H1 (cell line): ENCODE results near the gene SSX2IP. TPM values are rescaled to one million over a fixed set of nuclear protein-coding genes. Genes with fewer than 3 reads are reported as not detected.
A peak's percentile ranks its signal among the peaks of the same experiment; 100 is the strongest.

Source experiments
- CTCF ChIA-PET: fragments of 300-600 bp; sonication (Branson Sonifier 250); formaldehyde crosslinking; loops from one replicate; lab custom pipeline; 2021; ENCODE audit not compliant: partially characterized antibody; lab: Charles Lee
- POLR2A ChIA-PET: fragments of 300-600 bp; sonication (Branson Sonifier 250); formaldehyde crosslinking; loops from one replicate; lab custom pipeline; 2021; ENCODE audit warnings: inconsistent platforms; ENCODE audit not compliant: partially characterized antibody; lab: Charles Lee
- DNase-seq, 2 experiments: peaks; one replicate each; pipeline versions ENCODE4 v3.0.0 to v3.0.0-alpha.2; 2010 to 2022; ENCODE audit warnings: low spot score in 2 of 2, low read depth in 1 of 2, mixed read lengths in 1 of 2
- FAIRE-seq: peaks from 2 replicates; lab custom pipeline; 2011; peaks lifted over from hg19 to GRCh38; lab: Jason Lieb, UNC
- H2AFZ ChIP-seq: 2 replicates; pipeline ENCODE4 v1.8.1; 2012; ENCODE audit warnings: low read length, inconsistent platforms
- H2AK5ac ChIP-seq: 2 replicates; pipeline ENCODE4 v1.6.1; 2013; ENCODE audit warnings: low read depth, low read length
- H2BK120ac ChIP-seq: replicated peaks from 2 replicates; pipeline ENCODE3; 2013; ENCODE audit warnings: low read depth, low read length, inconsistent platforms
- H2BK12ac ChIP-seq: 2 replicates; pipeline ENCODE4 v1.6.1; 2013; ENCODE audit warnings: low read depth, low read length
- H2BK15ac ChIP-seq: 2 replicates; pipeline ENCODE4 v1.6.1; 2013; ENCODE audit warnings: low read length
- H2BK20ac ChIP-seq: 2 replicates; pipeline ENCODE4 v1.6.1; 2013; ENCODE audit warnings: low read length
- H2BK5ac ChIP-seq: 2 replicates; pipeline ENCODE4 v1.6.1; 2013; ENCODE audit warnings: low read depth, low read length
- H3K14ac ChIP-seq: 2 replicates; pipeline ENCODE4 v1.6.1; 2013; ENCODE audit warnings: inconsistent platforms; ENCODE audit not compliant: insufficient read length
- H3K18ac ChIP-seq: 2 replicates; pipeline ENCODE4 v1.6.1; 2013; ENCODE audit warnings: low read length; ENCODE audit errors: extremely low read depth
- H3K23ac ChIP-seq: 2 replicates; pipeline ENCODE4 v1.6.1; 2013; ENCODE audit warnings: inconsistent platforms; ENCODE audit not compliant: insufficient read length
- H3K23me2 ChIP-seq: 2 replicates; pipeline ENCODE4 v1.6.1; 2013; ENCODE audit warnings: low read depth, low read length
- H3K27ac ChIP-seq: 2 replicates; pipeline ENCODE4 v1.6.1; 2011; ENCODE audit warnings: low read depth, low read length, inconsistent platforms
- H3K27me3 ChIP-seq, 4 experiments: replicated peaks in 1 of 4; 1 replicate in 1 of 4; 2 replicates in 3 of 4; pipeline versions ENCODE4 v1.6.1 to v1.8.1; 2011 to 2013; ENCODE audit warnings: low read length in 3 of 4, mild to moderate bottlenecking in 3 of 4, inconsistent platforms in 2 of 4, mixed read lengths in 2 of 4, moderate library complexity in 1 of 4; ENCODE audit not compliant: control insufficient read depth in 3 of 4, insufficient read depth in 3 of 4; ENCODE audit errors: extremely low read depth in 1 of 4
- H3K36me3 ChIP-seq, 4 experiments: 2 replicates each; pipeline versions ENCODE4 v1.6.1 to v1.8.1; 2011 to 2013; ENCODE audit warnings: mild to moderate bottlenecking in 4 of 4, low read length in 3 of 4, moderate library complexity in 2 of 4, control low read depth in 1 of 4, inconsistent platforms in 1 of 4; ENCODE audit not compliant: insufficient read depth in 4 of 4, control insufficient read depth in 2 of 4
- H3K4ac ChIP-seq: replicated peaks from 2 replicates; pipeline ENCODE3; 2013; ENCODE audit warnings: low read length, low read depth, mixed read lengths, inconsistent platforms; ENCODE audit not compliant: insufficient read length
- H3K4me1 ChIP-seq, 4 experiments: replicated peaks in 1 of 4; 1 replicate in 1 of 4; 2 replicates in 3 of 4; pipeline versions ENCODE4 v1.6.1 to v1.8.1; 2011 to 2013; ENCODE audit warnings: low read length in 3 of 4, inconsistent platforms in 2 of 4, mixed read lengths in 1 of 4; ENCODE audit not compliant: insufficient read depth in 4 of 4, control insufficient read depth in 3 of 4
- H3K4me2 ChIP-seq, 2 experiments: 2 replicates each; pipeline versions ENCODE4 v1.6.1 to v1.8.1; 2011 to 2013; ENCODE audit warnings: low read depth in 2 of 2, low read length in 2 of 2, control low read depth in 1 of 2, inconsistent platforms in 1 of 2, mild to moderate bottlenecking in 1 of 2; ENCODE audit not compliant: insufficient read depth in 1 of 2
- H3K4me3 ChIP-seq, 4 experiments: fragments of 200-600, 300-600 bp in 1 of 4; sonication (generic), shearing (Covaris generic), sonication (Bioruptor Twin) in 1 of 4; 2 replicates each; pipeline versions ENCODE4 v1.5.1 to v1.8.1; 2011 to 2016; ENCODE audit warnings: low read length in 4 of 4, low read depth in 3 of 4, control low read depth in 2 of 4, inconsistent platforms in 2 of 4, mild to moderate bottlenecking in 2 of 4, mixed read lengths in 1 of 4, moderate library complexity in 1 of 4; ENCODE audit not compliant: insufficient read depth in 2 of 4; ENCODE audit errors: extremely low read depth in 1 of 4
- H3K56ac ChIP-seq: replicated peaks from 2 replicates; pipeline ENCODE3; 2013; ENCODE audit warnings: low read depth, mild to moderate bottlenecking, mixed read lengths, low read length, inconsistent platforms; ENCODE audit not compliant: insufficient read length
- H3K79me1 ChIP-seq: 2 replicates; pipeline ENCODE4 v1.6.1; 2013; ENCODE audit warnings: low read depth, low read length, control low read depth
- H3K79me2 ChIP-seq, 2 experiments: 2 replicates each; pipeline versions ENCODE4 v1.6.1 to v1.8.1; 2012 to 2013; ENCODE audit warnings: low read length in 2 of 2, mild to moderate bottlenecking in 2 of 2, inconsistent platforms in 1 of 2; ENCODE audit not compliant: insufficient read depth in 2 of 2, control insufficient read depth in 1 of 2
- H3K9ac ChIP-seq, 4 experiments: replicated peaks in 1 of 4; 1 replicate in 1 of 4; 2 replicates in 3 of 4; pipeline versions ENCODE4 v1.6.1 to v1.8.1; 2011 to 2013; ENCODE audit warnings: low read depth in 3 of 4, low read length in 3 of 4, control low read depth in 2 of 4, mild to moderate bottlenecking in 2 of 4, moderate library complexity in 2 of 4, inconsistent platforms in 1 of 4; ENCODE audit errors: extremely low read depth in 1 of 4
- H3K9me3 ChIP-seq, 2 experiments: 2 replicates each; pipeline versions ENCODE4 v1.6.1 to v1.8.1; 2012 to 2013; ENCODE audit warnings: mild to moderate bottlenecking in 2 of 2, moderate library complexity in 2 of 2, control low read depth in 1 of 2, inconsistent platforms in 1 of 2, low read depth in 1 of 2, low read length in 1 of 2, mixed read lengths in 1 of 2; ENCODE audit not compliant: insufficient read depth in 2 of 2
- H4K20me1 ChIP-seq, 2 experiments: replicated peaks in 1 of 2; 2 replicates each; pipeline versions ENCODE3 to v1.8.1; 2011 to 2013; ENCODE audit warnings: inconsistent platforms in 2 of 2, low read length in 2 of 2, mild to moderate bottlenecking in 1 of 2; ENCODE audit not compliant: insufficient read depth in 2 of 2, control insufficient read depth in 1 of 2
- H4K5ac ChIP-seq: 2 replicates; pipeline ENCODE4 v1.6.1; 2013; ENCODE audit warnings: low read length, low read depth, mixed read lengths, inconsistent platforms; ENCODE audit not compliant: insufficient read length
- H4K8ac ChIP-seq: 2 replicates; pipeline ENCODE4 v1.8.0; 2013; ENCODE audit warnings: mild to moderate bottlenecking, moderate library complexity, low read length, inconsistent platforms; ENCODE audit not compliant: insufficient read depth; ENCODE audit errors: extremely low read depth
- H4K91ac ChIP-seq: replicated peaks from 2 replicates; pipeline ENCODE3; 2013; ENCODE audit warnings: low read length, mixed read lengths, inconsistent platforms; ENCODE audit not compliant: insufficient read length
- ASH2L ChIP-seq: fragments of 200-600, 300-600 bp; sonication (generic); IDR thresholded peaks from one replicate; pipeline ENCODE4 v1.7.1; 2017; ENCODE audit warnings: low read length
- BACH1 ChIP-seq: IDR thresholded peaks from 2 replicates; pipeline ENCODE4 v1.6.1; 2012; ENCODE audit warnings: low read length, improper control_type of control experiment
- BRCA1 ChIP-seq: IDR thresholded peaks from 2 replicates; pipeline ENCODE4 v1.6.1; 2012; ENCODE audit warnings: low read depth, low read length, improper control_type of control experiment
- NRF1 ChIP-seq: IDR thresholded peaks from 2 replicates; pipeline ENCODE4 v1.6.1; 2011; ENCODE audit warnings: mild to moderate bottlenecking, low read depth, low read length, improper control_type of control experiment
- RFX5 ChIP-seq: IDR thresholded peaks from 2 replicates; pipeline ENCODE4 v1.6.1; 2011; ENCODE audit warnings: low read depth, low read length, improper control_type of control experiment, borderline replicate concordance
- SAP30 ChIP-seq: fragments of 300-600 bp; sonication (generic); IDR thresholded peaks from 2 replicates; pipeline ENCODE4 v1.7.1; 2012; ENCODE audit warnings: low read length, moderate library complexity, mild to moderate bottlenecking, inconsistent platforms; ENCODE audit not compliant: insufficient read depth, insufficient replicate concordance
- SIN3A ChIP-seq, 2 experiments: IDR thresholded peaks in 1 of 2; conservative IDR thresholded peaks in 1 of 2; 2 replicates each; pipeline ENCODE4 v1.6.1; 2011 to 2012; ENCODE audit warnings: low read length in 2 of 2, improper control_type of control experiment in 1 of 2, low read depth in 1 of 2, mild to moderate bottlenecking in 1 of 2
- SIX5 ChIP-seq: IDR thresholded peaks from 2 replicates; pipeline ENCODE4 v1.6.1; 2011; ENCODE audit warnings: mild to moderate bottlenecking, low read depth, low read length
- SUZ12 ChIP-seq: fragments of 200-600 bp; sonication (generic); IDR thresholded peaks from 2 replicates; pipeline ENCODE4 v1.6.1; 2012; ENCODE audit warnings: mild to moderate bottlenecking, inconsistent platforms, low read length, moderate library complexity, mixed read lengths
- TBP ChIP-seq: IDR thresholded peaks from 2 replicates; pipeline ENCODE4 v1.6.1; 2011; ENCODE audit warnings: low read depth, low read length, improper control_type of control experiment
- WGBS, 2 experiments: shearing (Covaris generic) in 1 of 2; methylation state at CpG; one replicate each; pipeline versions ENCODE4 v1.1.6 to v1.1.7; 2013 to 2015; ENCODE audit warnings: low lambda C conversion rate in 2 of 2, mixed read lengths in 2 of 2, inconsistent platforms in 1 of 2, low coverage in 1 of 2, missing lambda C conversion rate in 1 of 2; ENCODE audit not compliant: insufficient replicate concordance in 2 of 2, insufficient coverage in 1 of 2, insufficient read length in 1 of 2; ENCODE audit errors: extremely low coverage in 1 of 2, missing lambda C conversion rate in 1 of 2; 5-methylcytosine and 5-hydroxymethylcytosine counted together
- polyA plus RNA-seq, 7 experiments: library from polyadenylated mRNA; depleted of rRNA in 3 of 7; stranded (reverse) in 5 of 7; unstranded in 2 of 7; fragments of >200 nt in 5 of 7; fragments of 200-250 nt in 2 of 7; gene quantifications; 1 replicate in 5 of 7; 2 replicates in 1 of 7; 4 replicates in 1 of 7; pipeline versions ENCODE4 v1.2.1 to v1.2.3, GENCODE V29; 2011 to 2013; ENCODE audit warnings: missing spikeins in 2 of 7, mixed read lengths in 2 of 7
- total RNA-seq: library from RNA; stranded (reverse); fragmentation: NEBNext Ultra II Directional; extraction: Animal tissue kit (Norgen Biotek cat#: 25700); gene quantifications from 2 replicates; pipeline ENCODE4 v1.2.1, GENCODE V29; 2021
- TF ChIP-seq, protein P1 (sequence below), 3 experiments: IDR thresholded peaks; 1 replicate in 2 of 3; 2 replicates in 1 of 3; pipeline versions ENCODE4 v1.5.1 to v1.6.1; 2011; ENCODE audit warnings: low read length in 3 of 3, mild to moderate bottlenecking in 3 of 3, inconsistent platforms in 2 of 3, low read depth in 1 of 3, moderate library complexity in 1 of 3; ENCODE audit not compliant: insufficient read depth in 1 of 3; ENCODE audit errors: control extremely low read depth in 1 of 3

The SSX2IP gene
- total and polyA plus RNA-seq, 2 of the 8 experiments (the other 6 are each of a cell fraction or from before 2014, with no cell fraction given), result 4.0 to 31.3 TPM

DNA sequence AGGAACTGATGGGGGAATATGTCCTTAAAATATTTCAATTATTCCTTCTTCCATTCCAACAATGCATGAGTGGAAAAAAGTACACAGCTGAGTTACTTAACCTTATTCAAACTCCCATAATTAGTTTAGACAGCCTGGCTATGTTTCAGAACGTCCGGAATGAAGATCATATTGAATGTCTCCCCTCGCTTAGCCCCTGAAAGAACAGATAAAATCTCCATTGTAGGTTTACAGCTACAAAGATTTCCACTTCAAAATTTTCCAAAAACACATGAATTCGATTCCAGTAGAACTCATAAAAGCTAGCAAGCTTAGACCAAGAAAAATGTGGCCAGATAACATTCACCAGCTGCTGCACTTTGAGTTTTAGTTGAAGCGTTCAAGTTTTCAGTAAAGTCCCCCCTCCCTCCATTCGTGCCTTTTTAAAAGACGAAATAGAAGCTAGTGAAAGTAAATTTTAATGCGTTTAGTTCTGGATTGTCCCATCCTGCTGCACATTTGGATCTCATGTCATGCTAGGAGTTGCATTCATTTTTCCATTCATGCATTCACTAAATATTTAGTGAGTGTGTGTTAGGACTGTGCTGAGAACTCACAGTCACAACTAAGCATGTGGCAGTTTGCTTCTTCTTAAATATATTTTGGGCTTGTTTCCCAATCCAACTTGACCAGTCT, 29.4 kb upstream of the SSX2IP start:
- Histone ChIP-seq H3K79me2 (no peaks in the 10 kb centered on the region), H4K5ac (no peak overlapping the region), H2BK20ac (no peak overlapping the region), H2BK5ac (no peak overlapping the region), H3K56ac (no peak overlapping the region), H3K79me1 (no peaks in the 10 kb centered on the region), H3K14ac (no peak overlapping the region), H3K4me1 (peaks cover 0 to 5% (median 2%) of the 10 kb centered on the region in 4 experiments; a peak in 3 of 7 replicates), H2AFZ (peak overlapping the region; percentile 68; the same call in 1 of the 2 replicates), H3K18ac (no peak overlapping the region), H4K8ac (no peak overlapping the region), H3K4me3 (no peak overlapping the region), H4K20me1 (no peaks in the 10 kb centered on the region), H2BK15ac (no peak overlapping the region), H3K23ac (no peak overlapping the region), H3K27me3 (no peaks in the 10 kb centered on the region), H3K9me3 (no peaks in the 10 kb centered on the region), H2BK12ac (no peak overlapping the region), H2AK5ac (no peak overlapping the region), H3K23me2 (no peaks in the 10 kb centered on the region), H2BK120ac (no peak overlapping the region), H3K4me2 (no peak overlapping the region), H3K36me3 (no peaks in the 10 kb centered on the region), H3K27ac (no peak overlapping the region), H3K9ac (no peak overlapping the region), H3K4ac (no peak overlapping the region), H4K91ac (no peak overlapping the region)
- DNase-seq (no peak), FAIRE-seq (no peak)
- ChIA-PET CTCF (interaction anchor here (0.7 to 8.3 kb wide), 6 partner anchors 12 to 56 kb away, joined by 3 to 58 read pairs (median 3); no protein-coding TSS in a partner anchor), POLR2A (no interaction called here)
- WGBS, 2 experiments, result 79% methylated on average over 8 of the region's 8 CpGs; no CpG with 5 or more reads in 1 of the 2 experiments
- no peak for TF ChIP-seq BRCA1
- TF ChIP-seq TBP, result no peak
- no peak for TF ChIP-seq SUZ12
- TF ChIP-seq, protein P1, sequence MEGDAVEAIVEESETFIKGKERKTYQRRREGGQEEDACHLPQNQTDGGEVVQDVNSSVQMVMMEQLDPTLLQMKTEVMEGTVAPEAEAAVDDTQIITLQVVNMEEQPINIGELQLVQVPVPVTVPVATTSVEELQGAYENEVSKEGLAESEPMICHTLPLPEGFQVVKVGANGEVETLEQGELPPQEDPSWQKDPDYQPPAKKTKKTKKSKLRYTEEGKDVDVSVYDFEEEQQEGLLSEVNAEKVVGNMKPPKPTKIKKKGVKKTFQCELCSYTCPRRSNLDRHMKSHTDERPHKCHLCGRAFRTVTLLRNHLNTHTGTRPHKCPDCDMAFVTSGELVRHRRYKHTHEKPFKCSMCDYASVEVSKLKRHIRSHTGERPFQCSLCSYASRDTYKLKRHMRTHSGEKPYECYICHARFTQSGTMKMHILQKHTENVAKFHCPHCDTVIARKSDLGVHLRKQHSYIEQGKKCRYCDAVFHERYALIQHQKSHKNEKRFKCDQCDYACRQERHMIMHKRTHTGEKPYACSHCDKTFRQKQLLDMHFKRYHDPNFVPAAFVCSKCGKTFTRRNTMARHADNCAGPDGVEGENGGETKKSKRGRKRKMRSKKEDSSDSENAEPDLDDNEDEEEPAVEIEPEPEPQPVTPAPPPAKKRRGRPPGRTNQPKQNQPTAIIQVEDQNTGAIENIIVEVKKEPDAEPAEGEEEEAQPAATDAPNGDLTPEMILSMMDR (IDR thresholded peaks at IDR 0.05; ENCODE audit: control extremely low read depth in 1 of 3, insufficient read depth in 1 of 3, low read depth in 1 of 3, low read length in 3 of 3), result no peak
- no peak for TF ChIP-seq RFX5
- no peak for TF ChIP-seq NRF1
- no peak for TF ChIP-seq SAP30
- TF ChIP-seq ASH2L, result no peak
- TF ChIP-seq SIX5, result no peak
- no peak for TF ChIP-seq BACH1
- no peak for TF ChIP-seq SIN3A (conservative IDR thresholded peaks at IDR 0.05 in 1 of 2, IDR thresholded peaks at IDR 0.05 in 1 of 2; ENCODE audit: low read depth in 1 of 2, low read length in 2 of 2)
